IMR-90 (cell line): ENCODE results near the gene KICS2. TPM values are rescaled to one million over a fixed set of nuclear protein-coding genes. Genes with fewer than 3 reads are reported as not detected.

Experiments
- ATAC-seq: fragments of 200-7000 bp; cut with Tn5 transposase; 2 replicates; pipeline ENCODE4 v1.9.1; 2020; ENCODE audit warnings: low read depth, mild to moderate bottlenecking, moderate library complexity
- BruUV-seq: library from RNA; stranded (reverse); fragments of 400-500 nt; replicated peaks from 2 replicates; lab custom pipeline; 2021; lab: Mats Ljungman, UMichigan
- CTCF ChIA-PET: fragments of 300-600 bp; formaldehyde crosslinking; extraction: SDS; loops from one replicate; lab custom pipeline; 2021; ENCODE audit warnings: antibody characterized with exemption; lab: Yijun Ruan, JAX
- POLR2A ChIA-PET: fragments of 300-600 bp; sonication (Branson Sonifier 250); formaldehyde crosslinking; loops from one replicate; lab custom pipeline; 2022; ENCODE audit warnings: antibody characterized with exemption; ENCODE audit not compliant: unreplicated experiment; lab: Charles Lee
- DNase-seq: peaks from one replicate; pipeline ENCODE4 v3.0.0; 2013
- H2AFZ ChIP-seq: replicated peaks from 2 replicates; pipeline ENCODE3; 2013; ENCODE audit warnings: low read length, mild to moderate bottlenecking; ENCODE audit not compliant: poor library complexity
- H2AK5ac ChIP-seq: 2 replicates; pipeline ENCODE4 v1.6.1; 2013; ENCODE audit warnings: low read depth, low read length, inconsistent platforms
- H2AK9ac ChIP-seq: replicated peaks from 2 replicates; pipeline ENCODE3; 2013; ENCODE audit warnings: mild to moderate bottlenecking, low read depth, low read length, moderate library complexity; ENCODE audit not compliant: poor library complexity
- H2BK120ac ChIP-seq: 2 replicates; pipeline ENCODE4 v1.6.1; 2013; ENCODE audit warnings: low read depth, low read length, inconsistent platforms
- H2BK15ac ChIP-seq: 3 replicates; pipeline ENCODE4 v1.6.1; 2013; ENCODE audit warnings: low read depth, low read length, inconsistent platforms
- H2BK20ac ChIP-seq: 2 replicates; pipeline ENCODE4 v1.6.1; 2013; ENCODE audit warnings: low read depth, mild to moderate bottlenecking, inconsistent platforms, low read length, moderate library complexity
- H2BK5ac ChIP-seq: 2 replicates; pipeline ENCODE4 v1.6.1; 2013; ENCODE audit warnings: mild to moderate bottlenecking, low read depth, low read length, inconsistent platforms; ENCODE audit not compliant: poor library complexity, severe bottlenecking
- H3K14ac ChIP-seq: replicated peaks from 2 replicates; pipeline ENCODE4 v1.6.1; 2013; ENCODE audit warnings: low read depth, low read length, inconsistent platforms
- H3K18ac ChIP-seq: 2 replicates; pipeline ENCODE4 v1.6.1; 2013; ENCODE audit warnings: low read depth, low read length, control low read depth
- H3K23ac ChIP-seq: 2 replicates; pipeline ENCODE4 v1.6.1; 2013; ENCODE audit warnings: low read depth, low read length, inconsistent platforms
- H3K27ac ChIP-seq: 2 replicates; pipeline ENCODE4 v1.5.1; 2013; ENCODE audit warnings: mild to moderate bottlenecking, control low read depth, low read length; ENCODE audit not compliant: insufficient read depth
- H3K27me3 ChIP-seq: 2 replicates; pipeline ENCODE4 v1.6.1; 2013; ENCODE audit warnings: low read length; ENCODE audit not compliant: control insufficient read depth, insufficient read depth
- H3K36me3 ChIP-seq: 2 replicates; pipeline ENCODE4 v1.6.1; 2013; ENCODE audit warnings: low read length, mixed read lengths; ENCODE audit not compliant: control insufficient read depth, insufficient read depth
- H3K4ac ChIP-seq: 2 replicates; pipeline ENCODE4 v1.6.1; 2013; ENCODE audit warnings: low read depth, low read length, inconsistent platforms
- H3K4me1 ChIP-seq: 2 replicates; pipeline ENCODE4 v1.6.1; 2013; ENCODE audit warnings: low read length, mixed read lengths; ENCODE audit not compliant: control insufficient read depth, insufficient read depth
- H3K4me2 ChIP-seq: 2 replicates; pipeline ENCODE4 v1.6.1; 2013; ENCODE audit warnings: low read depth, mild to moderate bottlenecking, control low read depth, low read length, moderate library complexity
- H3K4me3 ChIP-seq: 2 replicates; pipeline ENCODE4 v1.5.1; 2013; ENCODE audit warnings: low read depth, mild to moderate bottlenecking, control low read depth, low read length, moderate library complexity; ENCODE audit not compliant: insufficient read depth
- H3K56ac ChIP-seq: 2 replicates; pipeline ENCODE4 v1.6.1; 2013; ENCODE audit warnings: low read length, inconsistent platforms; ENCODE audit not compliant: insufficient read depth; ENCODE audit errors: extremely low read depth
- H3K79me1 ChIP-seq, 2 experiments: 2 replicates each; pipeline ENCODE4 v1.6.1; 2013; ENCODE audit warnings: low read length in 2 of 2, inconsistent platforms in 1 of 2, low read depth in 1 of 2
- H3K9ac ChIP-seq: 2 replicates; pipeline ENCODE4 v1.6.1; 2013; ENCODE audit warnings: low read depth, low read length, control low read depth
- H3K9me1 ChIP-seq: 2 replicates; pipeline ENCODE4 v1.6.1; 2013; ENCODE audit warnings: low read length, inconsistent platforms; ENCODE audit not compliant: insufficient read depth
- H3K9me3 ChIP-seq: 2 replicates; pipeline ENCODE4 v1.6.1; 2013; ENCODE audit warnings: low read length; ENCODE audit not compliant: control insufficient read depth, insufficient read depth
- H4K20me1 ChIP-seq: 2 replicates; pipeline ENCODE4 v1.6.1; 2013; ENCODE audit warnings: low read length, inconsistent platforms; ENCODE audit not compliant: insufficient read depth
- H4K5ac ChIP-seq: 2 replicates; pipeline ENCODE4 v1.6.1; 2013; ENCODE audit warnings: mild to moderate bottlenecking, low read depth, low read length, control low read depth
- H4K8ac ChIP-seq, 2 experiments: 2 replicates each; pipeline ENCODE4 v1.6.1; 2013; ENCODE audit warnings: low read depth in 2 of 2, low read length in 2 of 2, control low read depth in 1 of 2, inconsistent platforms in 1 of 2
- H4K91ac ChIP-seq: 2 replicates; pipeline ENCODE4 v1.6.1; 2013; ENCODE audit warnings: low read depth, low read length, inconsistent platforms; ENCODE audit not compliant: insufficient read depth
- CEBPB ChIP-seq: IDR thresholded peaks from 2 replicates; pipeline ENCODE4 v1.6.1; 2012; ENCODE audit warnings: low read depth, low read length, improper control_type of control experiment
- ELK1 ChIP-seq: fragments of 150-350 bp; IDR thresholded peaks from 2 replicates; pipeline ENCODE4 v1.6.1; 2016; ENCODE audit warnings: low read depth, mild to moderate bottlenecking, low read length, moderate library complexity, borderline replicate concordance
- MAFK ChIP-seq: IDR thresholded peaks from 2 replicates; pipeline ENCODE4 v1.6.1; 2012; ENCODE audit warnings: low read depth, low read length, improper control_type of control experiment
- MXI1 ChIP-seq: IDR thresholded peaks from 2 replicates; pipeline ENCODE4 v1.6.1; 2012; ENCODE audit warnings: low read depth, mild to moderate bottlenecking, low read length, moderate library complexity, borderline replicate concordance
- RCOR1 ChIP-seq: IDR thresholded peaks from 2 replicates; pipeline ENCODE4 v1.6.1; 2012; ENCODE audit warnings: mild to moderate bottlenecking, low read length, improper control_type of control experiment; ENCODE audit not compliant: insufficient replicate concordance
- RFX5 ChIP-seq: IDR thresholded peaks from 2 replicates; pipeline ENCODE4 v1.8.0; 2012; ENCODE audit warnings: low read depth, mild to moderate bottlenecking, low read length, moderate library complexity
- USF2 ChIP-seq: fragments of 150-350 bp; IDR thresholded peaks from 2 replicates; pipeline ENCODE4 v1.6.1; 2017; ENCODE audit warnings: mild to moderate bottlenecking, antibody characterized with exemption, low read length, low read depth
- WGBS, 2 experiments: methylation state at CpG; one replicate each; pipeline versions ENCODE4 v1.1.5 to v1.1.7; 2013; ENCODE audit warnings: missing lambda C conversion rate in 2 of 2; ENCODE audit not compliant: insufficient read length in 1 of 2; ENCODE audit errors: extremely low coverage in 2 of 2; 5-methylcytosine and 5-hydroxymethylcytosine counted together
- dilution Hi-C: fragments of 300-500 bp; cut with HindIII; formaldehyde crosslinking; loops from one replicate; pipeline ENCODE4 v1.14.3; 2018; ENCODE audit warnings: low sequenced_read_pairs; ENCODE audit not compliant: unreplicated experiment
- in situ Hi-C: fragments of 300-500 bp; cut with MboI; formaldehyde crosslinking; loops from 3 replicates; pipeline ENCODE4 v1.14.3; 2019; ENCODE audit warnings: low sequenced_read_pairs, inconsistent platforms, mixed read lengths
- intact Hi-C: fragments of 100-400 bp; cut with micrococcal nuclease; formaldehyde crosslinking; loops from 2 replicates; pipeline ENCODE4 v1.10.0; 2022
- polyA plus RNA-seq, 3 experiments: library from polyadenylated mRNA; depleted of rRNA; stranded (reverse); fragments of >200 nt; gene quantifications; 2 replicates each; pipeline ENCODE4 v1.2.3, GENCODE V29; 2012; ENCODE audit warnings: low replicate concordance in 1 of 3
- total RNA-seq: library from RNA; depleted of rRNA; stranded (reverse); fragments of >200 nt; gene quantifications from 2 replicates; pipeline ENCODE4 v1.2.3, GENCODE V29; 2012

KICS2 gene
- total and polyA plus RNA-seq, 2 of the 4 experiments (the other 2 are of a cell fraction) = 2.4 to 6.1 TPM

GRCh38 chr12:64240781-64241180 is 18.7 kb upstream of the KICS2 start:
- no peak overlapping the region for H2BK5ac ChIP-seq
- no peak overlapping the region for H2AK9ac ChIP-seq
- H4K5ac ChIP-seq = no peak overlapping the region
- ATAC-seq (no peak), DNase-seq (no peak)
- no peak overlapping the region for H4K91ac ChIP-seq
- no peaks in the 10 kb centered on the region for H3K27me3 ChIP-seq
- dilution Hi-C loops = no loop called here
- no peak overlapping the region for H3K56ac ChIP-seq
- no peak overlapping the region for H2AK5ac ChIP-seq
- 100% methylated on average over 1 of the region's 3 CpGs; no CpG with 5 or more reads in 1 of the 2 experiments for WGBS, 2 experiments
- no peaks in the 10 kb centered on the region for H3K9me1 ChIP-seq
- no peak overlapping the region for H2BK120ac ChIP-seq
- intact Hi-C loops = no loop called here
- no peak overlapping the region for H3K18ac ChIP-seq
- H4K8ac ChIP-seq = no peak overlapping the region
- in situ Hi-C loops = no loop called here
- H3K23ac ChIP-seq = no peak overlapping the region
- H3K9ac ChIP-seq = no peak overlapping the region
- H3K14ac ChIP-seq = no peak overlapping the region
- no peak overlapping the region for H3K4me3 ChIP-seq
- no peaks in the 10 kb centered on the region for H3K9me3 ChIP-seq
- no peak overlapping the region for H3K27ac ChIP-seq
- H3K4me1 ChIP-seq = no peaks in the 10 kb centered on the region
- no peak overlapping the region for H2AFZ ChIP-seq
- POLR2A ChIA-PET = no interaction called here
- H2BK15ac ChIP-seq = no peak overlapping the region
- H3K79me1 ChIP-seq = no peaks in the 10 kb centered on the region
- no peaks in the 10 kb centered on the region for H4K20me1 ChIP-seq
- no peak for TF ChIP-seq USF2
- no peak for TF ChIP-seq RFX5
- no peak for TF ChIP-seq MAFK
- TF ChIP-seq CEBPB = no peak
- TF ChIP-seq MXI1 = no peak
- TF ChIP-seq RCOR1 = no peak
- no peak for TF ChIP-seq ELK1
- no peak overlapping the region for H3K4ac ChIP-seq
- CTCF ChIA-PET = no interaction called here
- no peak overlapping the region for H2BK20ac ChIP-seq
- H3K4me2 ChIP-seq = no peak overlapping the region
- no TSS peak for BruUV-seq
- H3K36me3 ChIP-seq = no peaks in the 10 kb centered on the region
